Middle frontal gyrus (tissue), 1 donor: Measurements from ENCODE around the gene HEXA.

Experiments
- DNase-seq: peaks from one replicate; pipeline ENCODE4 v3.0.0-alpha.2; 2015; ENCODE audit warnings: low spot score; ENCODE audit errors: extremely low spot score

Gene HEXA

GRCh38 chr15:72377331-72377730 lies 1.5 kb upstream of the HEXA start:
- DNase-seq: no peak

GRCh38 chr15:72375501-72375845 lies 341 bp downstream of the HEXA start:
- DNase-seq: no peak

GRCh38 chr15:72372361-72372760 lies 3.5 kb downstream of the HEXA start:
- DNase-seq: no peak

GRCh38 chr15:72369964-72370363 lies 5.8 kb downstream of the HEXA start:
- no peak for DNase-seq

- DNase-seq: no peak
Measured at GRCh38 chr15:72368899-72369298, 6.9 kb downstream of the HEXA start.

- no peak for DNase-seq
Measured at GRCh38 chr15:72368325-72368724, 7.5 kb downstream of the HEXA start.

GRCh38 chr15:72365844-72366243 lies 10.0 kb downstream of the HEXA start:
- DNase-seq: no peak

- no peak for DNase-seq
Measured at GRCh38 chr15:72361176-72361575, 14.6 kb downstream of the HEXA start.

GRCh38 chr15:72358650-72359171 lies 17.1 kb downstream of the HEXA start:
- DNase-seq: peak; percentile 24

- no peak for DNase-seq
Measured at GRCh38 chr15:72358121-72358520, 17.7 kb downstream of the HEXA start.

GRCh38 chr15:72354496-72354895 lies 21.3 kb downstream of the HEXA start:
- no peak for DNase-seq

GRCh38 chr15:72353266-72353665 lies 22.5 kb downstream of the HEXA start:
- no peak for DNase-seq

- no peak for DNase-seq
Measured at GRCh38 chr15:72345806-72346205, 30.0 kb downstream of the HEXA start.

- DNase-seq: no peak
Measured at GRCh38 chr15:72345280-72345679, 30.5 kb downstream of the HEXA start.

GRCh38 chr15:72344602-72345001 lies 31.2 kb downstream of the HEXA start:
- no peak for DNase-seq

GRCh38 chr15:72342385-72342784 lies 33.4 kb downstream of the HEXA start:
- no peak for DNase-seq

- DNase-seq: no peak
Measured at GRCh38 chr15:72341361-72341760, 34.5 kb downstream of the HEXA start.

- DNase-seq: no peak
Measured at GRCh38 chr15:72340366-72340765, 35.4 kb downstream of the HEXA start.

- peak; percentile 36 for DNase-seq
Measured at GRCh38 chr15:72339777-72340177, 36.0 kb downstream of the HEXA start.

GRCh38 chr15:72338617-72339321 lies 37.0 kb downstream of the HEXA start:
- DNase-seq: no peak

- DNase-seq: no peak
Measured at GRCh38 chr15:72338148-72338547, 37.7 kb downstream of the HEXA start.

- DNase-seq: no peak
Measured at GRCh38 chr15:72334842-72335241, 41.0 kb downstream of the HEXA start.

- DNase-seq: no peak
Measured at GRCh38 chr15:72331021-72331420, 44.8 kb downstream of the HEXA start.

- no peak for DNase-seq
Measured at GRCh38 chr15:72323752-72324151, 52.1 kb downstream of the HEXA start.
